SK-N-MC (cell line): ENCODE results near the gene SCYGR6.
"Not testable (repeated sequence)": the region's sequence is repeated elsewhere in the genome, so short reads cannot be mapped to it uniquely, and the experiment has no call there.

ENCODE experiments used
- EZH2 ChIP-seq: fragments of 200-600 bp; sonication (generic); IDR thresholded peaks from one replicate; pipeline ENCODE4 v1.6.1; 2017; ENCODE audit warnings: antibody characterized with exemption
- FOXP2 ChIP-seq: optimal IDR thresholded peaks from 2 replicates; pipeline ENCODE3; 2011; ENCODE audit warnings: mild to moderate bottlenecking, moderate library complexity; ENCODE audit not compliant: insufficient read depth; ENCODE audit errors: extremely low read length, control extremely low read depth
- POLR2AphosphoS5 ChIP-seq: IDR thresholded peaks from 2 replicates; pipeline ENCODE4 v1.6.1; 2012; ENCODE audit warnings: mild to moderate bottlenecking, low read depth, low read length, borderline replicate concordance

GRCh38 chr2:227756261-227756660 lies 31.7 kb upstream of the SCYGR6 start:
- TF ChIP-seq POLR2AphosphoS5, EZH2, FOXP2: not testable (repeated sequence)
